Fibroblast of mammary gland (primary cell): Measurements from ENCODE around the gene PF4V1.

ENCODE experiments used
- DNase-seq: peaks from one replicate; pipeline ENCODE4 v3.0.0-alpha.2; 2010; ENCODE audit warnings: low read depth
- H3K4me3 ChIP-seq: 2 replicates; pipeline ENCODE4 v1.5.1; 2011; ENCODE audit warnings: low read depth, mild to moderate bottlenecking, low read length, moderate library complexity; ENCODE audit not compliant: control insufficient read depth
- TF ChIP-seq, protein P1 (sequence below): conservative IDR thresholded peaks from 2 replicates; pipeline ENCODE4 v1.5.1; 2011; ENCODE audit warnings: low read depth, low read length, inconsistent platforms; ENCODE audit not compliant: control insufficient read depth, insufficient read depth

PF4V1 gene

DNA sequence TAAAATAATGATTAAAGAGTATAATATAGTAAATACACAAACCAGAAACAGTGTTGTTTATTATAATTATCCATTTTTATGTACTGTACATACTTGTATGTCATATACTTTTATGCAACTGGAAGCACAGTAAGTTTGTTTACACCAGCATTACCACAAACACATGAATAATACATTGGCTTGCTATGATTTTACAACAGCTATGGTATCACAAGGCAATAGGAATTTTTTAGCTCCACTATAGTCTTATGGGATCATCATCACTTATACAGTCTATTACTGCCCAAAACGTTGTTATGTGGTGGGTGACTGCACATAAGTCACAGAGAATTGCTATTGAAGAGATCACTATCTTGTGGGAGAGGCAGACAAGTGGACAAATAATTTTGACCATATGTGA is 1.8 kb upstream of the PF4V1 start:
- TF ChIP-seq, protein P1, sequence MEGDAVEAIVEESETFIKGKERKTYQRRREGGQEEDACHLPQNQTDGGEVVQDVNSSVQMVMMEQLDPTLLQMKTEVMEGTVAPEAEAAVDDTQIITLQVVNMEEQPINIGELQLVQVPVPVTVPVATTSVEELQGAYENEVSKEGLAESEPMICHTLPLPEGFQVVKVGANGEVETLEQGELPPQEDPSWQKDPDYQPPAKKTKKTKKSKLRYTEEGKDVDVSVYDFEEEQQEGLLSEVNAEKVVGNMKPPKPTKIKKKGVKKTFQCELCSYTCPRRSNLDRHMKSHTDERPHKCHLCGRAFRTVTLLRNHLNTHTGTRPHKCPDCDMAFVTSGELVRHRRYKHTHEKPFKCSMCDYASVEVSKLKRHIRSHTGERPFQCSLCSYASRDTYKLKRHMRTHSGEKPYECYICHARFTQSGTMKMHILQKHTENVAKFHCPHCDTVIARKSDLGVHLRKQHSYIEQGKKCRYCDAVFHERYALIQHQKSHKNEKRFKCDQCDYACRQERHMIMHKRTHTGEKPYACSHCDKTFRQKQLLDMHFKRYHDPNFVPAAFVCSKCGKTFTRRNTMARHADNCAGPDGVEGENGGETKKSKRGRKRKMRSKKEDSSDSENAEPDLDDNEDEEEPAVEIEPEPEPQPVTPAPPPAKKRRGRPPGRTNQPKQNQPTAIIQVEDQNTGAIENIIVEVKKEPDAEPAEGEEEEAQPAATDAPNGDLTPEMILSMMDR: no peak
- DNase-seq: no peak
- no peak overlapping the region for H3K4me3 ChIP-seq

DNA sequence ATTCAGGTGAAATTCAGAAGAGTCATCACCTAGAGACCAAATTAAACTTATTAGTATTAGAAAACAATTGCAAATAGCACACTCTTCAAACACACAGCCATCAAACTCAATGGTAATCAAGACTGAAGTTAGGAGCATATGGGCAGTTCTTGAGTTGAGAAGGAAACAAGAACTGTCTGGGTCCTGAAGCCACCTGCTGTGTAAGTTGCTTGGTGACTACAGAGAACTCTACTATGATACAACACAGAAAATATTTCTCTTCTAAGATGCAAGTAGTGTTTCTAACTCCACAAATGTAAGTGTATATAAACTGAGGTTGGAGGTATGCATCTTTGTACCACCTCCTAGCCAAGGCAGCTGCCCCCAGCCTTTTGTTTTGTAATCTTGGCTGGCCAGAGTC is 325 bp upstream of the PF4V1 start:
- DNase-seq: no peak
- no peak overlapping the region for H3K4me3 ChIP-seq

DNA sequence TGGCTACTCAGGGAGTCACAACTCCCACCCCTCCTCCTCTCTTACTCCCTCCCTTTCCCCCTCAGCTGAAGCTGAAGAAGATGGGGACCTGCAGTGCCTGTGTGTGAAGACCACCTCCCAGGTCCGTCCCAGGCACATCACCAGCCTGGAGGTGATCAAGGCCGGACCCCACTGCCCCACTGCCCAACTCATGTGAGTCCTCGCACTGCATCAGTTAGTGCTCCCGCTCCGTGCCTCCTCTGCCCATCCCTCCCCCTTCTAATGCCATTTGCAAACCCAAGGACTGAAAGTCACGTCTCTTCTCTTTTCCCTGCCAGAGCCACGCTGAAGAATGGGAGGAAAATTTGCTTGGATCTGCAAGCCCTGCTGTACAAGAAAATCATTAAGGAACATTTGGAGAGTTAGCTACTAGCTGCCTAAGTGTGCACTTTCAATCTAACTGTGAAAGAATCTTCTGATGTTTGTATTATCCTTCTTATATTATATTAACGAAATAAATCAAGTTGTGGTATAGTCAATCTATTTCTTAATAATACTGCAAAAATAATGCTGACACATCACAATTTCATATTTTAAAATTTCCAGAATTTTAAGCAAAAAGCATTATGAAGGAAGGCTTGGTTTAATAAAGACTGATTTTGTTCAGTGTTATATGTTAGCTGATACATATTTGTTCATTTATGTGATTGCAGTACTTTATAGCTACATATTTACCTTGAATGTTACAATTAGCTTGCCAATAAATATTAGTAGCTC is 800 bp downstream of the PF4V1 start:
- H3K4me3 ChIP-seq: no peak overlapping the region
- TF ChIP-seq, protein P1: no peak
- no peak for DNase-seq

More for the DNA sequence above, 325 bp upstream of the PF4V1 start:
- TF ChIP-seq, protein P1: no peak

DNA sequence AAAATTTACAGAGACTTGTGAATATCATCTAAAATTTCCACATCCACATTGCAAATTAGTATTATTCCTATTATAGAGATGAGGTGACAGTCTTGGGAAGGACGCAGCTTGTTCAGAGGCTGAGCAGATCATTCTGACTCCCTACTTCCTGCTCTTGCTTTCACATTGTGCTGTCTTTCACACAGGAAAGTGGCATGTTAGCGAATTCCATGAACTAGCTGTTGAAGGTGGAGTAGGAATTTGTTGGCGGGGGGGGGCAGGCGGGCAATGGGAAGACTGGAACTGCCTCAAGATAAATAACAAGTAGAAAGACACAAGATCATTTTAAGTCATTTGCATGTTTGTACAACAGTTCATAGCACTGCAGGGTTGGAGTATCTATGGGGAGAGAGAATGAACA is 2.3 kb downstream of the PF4V1 start:
- no peak for DNase-seq
- TF ChIP-seq, protein P1: no peak
- H3K4me3 ChIP-seq: no peak overlapping the region

DNA sequence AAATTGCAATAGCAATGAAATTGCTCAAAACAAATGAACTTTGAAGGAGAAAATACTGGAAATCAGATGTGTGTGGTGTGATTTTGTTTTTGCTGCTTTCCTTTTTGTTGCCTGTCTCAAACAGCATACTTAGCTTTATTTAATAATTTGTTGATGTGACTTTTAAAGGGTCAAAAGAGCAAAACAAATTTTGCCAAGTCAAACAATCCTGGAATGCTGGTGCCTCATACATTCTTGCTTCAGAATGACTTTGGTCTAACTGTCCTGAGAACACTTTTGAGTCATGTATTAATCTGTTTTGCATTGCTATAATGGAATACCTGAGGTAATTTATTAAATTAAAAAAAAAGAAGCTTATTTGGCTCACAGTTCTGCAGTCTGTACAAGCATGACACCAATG is 3.4 kb downstream of the PF4V1 start:
- TF ChIP-seq, protein P1: no peak
- H3K4me3 ChIP-seq: no peak overlapping the region
- peak; percentile 90 for DNase-seq

DNA sequence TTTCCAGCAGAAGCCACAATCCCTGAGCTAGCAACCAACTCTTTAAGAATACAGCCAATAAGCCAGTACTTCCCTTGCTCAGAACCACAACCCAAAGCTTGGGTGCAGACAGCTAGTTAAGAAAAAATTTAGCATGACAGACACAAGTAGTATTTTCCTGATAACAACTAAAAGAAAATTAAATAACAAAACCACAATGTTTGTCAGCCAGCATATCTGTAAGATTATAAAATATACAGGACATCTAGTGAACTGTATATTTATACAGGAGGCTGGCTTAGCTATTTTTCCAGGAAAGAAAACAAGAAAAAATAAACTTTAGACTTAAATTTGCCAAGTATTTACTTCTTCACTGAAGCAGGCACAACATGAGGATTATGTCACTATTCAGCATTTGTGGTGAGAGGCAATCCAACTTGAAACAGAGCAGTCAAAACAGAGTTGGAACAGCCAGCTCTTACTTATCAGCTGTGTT is 6.6 kb downstream of the PF4V1 start:
- DNase-seq: no peak
- TF ChIP-seq, protein P1: no peak
- H3K4me3 ChIP-seq: no peak overlapping the region
